MM.1S (cell line): ENCODE data around the gene CD164L2.

Source experiments
- DNase-seq: peaks from one replicate; pipeline ENCODE4 v3.0.0-alpha.2; 2015
- H2AFZ ChIP-seq: fragments of 300-600 bp; sonication (generic); 2 replicates; pipeline ENCODE4 v1.6.0; 2016; ENCODE audit warnings: antibody characterized with exemption, low read length
- H3F3A ChIP-seq: fragments of 300-600 bp; sonication (generic); 2 replicates; pipeline ENCODE4 v1.6.1; 2016; ENCODE audit warnings: mild to moderate bottlenecking, antibody characterized with exemption, low read length, moderate library complexity, mixed read lengths; ENCODE audit not compliant: insufficient read depth
- H3K27ac ChIP-seq: fragments of 300-600 bp; sonication (generic); 2 replicates; pipeline ENCODE4 v1.5.1; 2016; ENCODE audit warnings: mild to moderate bottlenecking, low read length
- H3K27me3 ChIP-seq: fragments of 300-600 bp; sonication (generic); replicated peaks from 2 replicates; pipeline ENCODE4 v1.6.0; 2016; ENCODE audit warnings: low read length; ENCODE audit not compliant: insufficient read depth
- H3K36me3 ChIP-seq: fragments of 300-600 bp; sonication (generic); replicated peaks from 2 replicates; pipeline ENCODE4 v1.6.1; 2016; ENCODE audit warnings: mild to moderate bottlenecking, low read length, mixed read lengths; ENCODE audit not compliant: insufficient read depth
- H3K4me1 ChIP-seq: fragments of 300-600 bp; sonication (generic); 2 replicates; pipeline ENCODE4 v1.6.1; 2016; ENCODE audit warnings: low read length, mixed read lengths
- H3K4me2 ChIP-seq: fragments of 300-600 bp; sonication (generic); 2 replicates; pipeline ENCODE4 v1.6.0; 2016; ENCODE audit warnings: low read depth, low read length
- H3K4me3 ChIP-seq: fragments of 300-600 bp; sonication (generic); 2 replicates; pipeline ENCODE4 v1.5.1; 2016; ENCODE audit warnings: low read length, mixed read lengths
- H3K79me2 ChIP-seq: fragments of 300-600 bp; sonication (generic); 2 replicates; pipeline ENCODE4 v1.6.1; 2016; ENCODE audit warnings: mixed run types, low read length, mixed read lengths
- H3K9ac ChIP-seq: fragments of 300-600 bp; sonication (generic); 2 replicates; pipeline ENCODE4 v1.6.1; 2016; ENCODE audit warnings: low read length, mixed read lengths
- H3K9me2 ChIP-seq: fragments of 300-600 bp; sonication (generic); replicated peaks from 2 replicates; pipeline ENCODE4 v1.6.1; 2016; ENCODE audit warnings: mild to moderate bottlenecking, low read length, mixed read lengths; ENCODE audit not compliant: insufficient read depth
- H3K9me3 ChIP-seq: fragments of 300-600 bp; sonication (generic); replicated peaks from 2 replicates; pipeline ENCODE4 v1.6.1; 2016; ENCODE audit warnings: mild to moderate bottlenecking, low read length, mixed read lengths; ENCODE audit not compliant: insufficient read depth
- H4K20me1 ChIP-seq: fragments of 300-600 bp; sonication (generic); 2 replicates; pipeline ENCODE4 v1.6.1; 2016; ENCODE audit warnings: mild to moderate bottlenecking, low read length, moderate library complexity, mixed read lengths; ENCODE audit not compliant: insufficient read depth
- EZH2 ChIP-seq: fragments of 300-600 bp; sonication (generic); optimal IDR thresholded peaks from 2 replicates; pipeline ENCODE3; 2017; ENCODE audit warnings: low read depth, mild to moderate bottlenecking, antibody characterized with exemption, low read length, mixed read lengths
- EZH2phosphoT487 ChIP-seq: fragments of 300-600 bp; sonication (generic); IDR thresholded peaks from 2 replicates; pipeline ENCODE4 v1.6.1; 2018; ENCODE audit warnings: antibody characterized with exemption, low read length
- TF ChIP-seq, protein P1 (sequence below): fragments of 300-600 bp; sonication (generic); IDR thresholded peaks from 2 replicates; pipeline ENCODE4 v1.5.1; 2016; ENCODE audit warnings: antibody characterized with exemption, low read length, mixed read lengths

CD164L2 gene

DNA sequence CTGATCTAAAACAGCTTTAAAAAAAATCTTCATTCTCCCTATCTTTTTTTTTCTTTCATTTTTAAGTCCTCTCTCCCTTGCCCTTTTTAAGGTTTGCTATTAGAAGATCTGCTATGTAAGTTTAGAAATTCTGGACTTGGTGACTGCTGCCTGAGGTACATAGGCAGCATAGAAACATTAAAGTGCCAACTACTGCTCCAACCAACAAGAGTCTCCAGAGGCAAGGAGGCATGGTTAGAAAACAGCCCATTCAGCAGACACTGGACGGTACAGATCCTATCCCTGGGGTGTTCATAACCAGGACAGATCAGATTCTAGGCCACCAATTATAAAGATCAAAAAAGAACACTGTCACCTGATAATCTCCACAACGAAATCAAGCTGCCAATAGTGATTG is 45.9 kb upstream of the CD164L2 start:
- Histone ChIP-seq H3K9ac (no peak overlapping the region), H3K27ac (no peak overlapping the region)

DNA sequence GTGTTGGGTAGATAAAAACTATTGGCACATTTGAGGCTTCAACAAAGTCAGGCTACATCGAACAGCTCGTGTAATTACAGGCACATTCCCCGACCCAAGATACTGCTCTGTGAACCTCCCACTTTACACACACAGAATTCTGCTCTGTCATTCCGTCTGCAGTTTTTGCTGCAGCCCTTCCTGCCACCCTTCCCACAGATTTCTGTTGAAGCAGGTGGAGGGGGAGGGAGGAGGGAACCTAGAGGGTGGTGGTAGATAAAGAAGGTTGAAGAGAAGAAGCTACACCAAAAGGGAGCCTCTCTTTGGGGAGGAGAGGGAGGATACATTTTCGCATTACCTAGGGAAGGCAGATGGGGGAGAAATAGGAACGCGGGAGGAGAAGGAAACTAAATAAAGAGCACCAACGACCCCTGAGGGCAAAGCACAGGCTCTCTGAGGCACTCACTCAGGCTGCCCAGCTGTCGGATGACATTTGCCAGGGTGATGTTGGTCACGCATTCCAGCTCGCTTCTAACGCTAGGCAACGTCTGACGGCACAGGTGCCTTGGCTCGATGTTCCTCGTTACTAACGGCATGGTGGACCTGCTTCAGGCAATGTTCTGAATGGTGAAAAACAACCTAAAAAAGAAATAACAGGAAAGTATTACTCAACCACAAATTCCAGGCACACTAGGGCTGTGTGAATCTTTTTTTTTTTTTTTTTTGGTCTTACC is 45.3 kb upstream of the CD164L2 start:
- Histone ChIP-seq H3K9ac (no peak overlapping the region), H3K79me2 (peaks cover 90% of the 10 kb centered on the region), H3K9me3 (no peaks in the 10 kb centered on the region), H3K4me3 (no peak overlapping the region), H3K27ac (no peak overlapping the region), H2AFZ (no peak overlapping the region), H4K20me1 (no peaks in the 10 kb centered on the region), H3K27me3 (no peaks in the 10 kb centered on the region), H3K9me2 (no peaks in the 10 kb centered on the region), H3F3A (peaks cover 21% of the 10 kb centered on the region), H3K36me3 (peaks cover 6% of the 10 kb centered on the region; the same call in 1 of the 2 replicates), H3K4me1 (peaks cover 28% of the 10 kb centered on the region), H3K4me2 (no peak overlapping the region)
- DNase-seq = no peak
- TF ChIP-seq EZH2 (no peak), EZH2phosphoT487 (no peak)
- TF ChIP-seq, protein P1, sequence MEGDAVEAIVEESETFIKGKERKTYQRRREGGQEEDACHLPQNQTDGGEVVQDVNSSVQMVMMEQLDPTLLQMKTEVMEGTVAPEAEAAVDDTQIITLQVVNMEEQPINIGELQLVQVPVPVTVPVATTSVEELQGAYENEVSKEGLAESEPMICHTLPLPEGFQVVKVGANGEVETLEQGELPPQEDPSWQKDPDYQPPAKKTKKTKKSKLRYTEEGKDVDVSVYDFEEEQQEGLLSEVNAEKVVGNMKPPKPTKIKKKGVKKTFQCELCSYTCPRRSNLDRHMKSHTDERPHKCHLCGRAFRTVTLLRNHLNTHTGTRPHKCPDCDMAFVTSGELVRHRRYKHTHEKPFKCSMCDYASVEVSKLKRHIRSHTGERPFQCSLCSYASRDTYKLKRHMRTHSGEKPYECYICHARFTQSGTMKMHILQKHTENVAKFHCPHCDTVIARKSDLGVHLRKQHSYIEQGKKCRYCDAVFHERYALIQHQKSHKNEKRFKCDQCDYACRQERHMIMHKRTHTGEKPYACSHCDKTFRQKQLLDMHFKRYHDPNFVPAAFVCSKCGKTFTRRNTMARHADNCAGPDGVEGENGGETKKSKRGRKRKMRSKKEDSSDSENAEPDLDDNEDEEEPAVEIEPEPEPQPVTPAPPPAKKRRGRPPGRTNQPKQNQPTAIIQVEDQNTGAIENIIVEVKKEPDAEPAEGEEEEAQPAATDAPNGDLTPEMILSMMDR = no peak

More for the DNA sequence above, 45.9 kb upstream of the CD164L2 start:
- Histone ChIP-seq H3K9me3 (no peaks in the 10 kb centered on the region), H3K4me2 (no peak overlapping the region), H3K4me1 (peaks cover 31% of the 10 kb centered on the region), H3K9me2 (no peaks in the 10 kb centered on the region), H3K27me3 (no peaks in the 10 kb centered on the region), H3K4me3 (no peak overlapping the region), H3K79me2 (peaks cover 90% of the 10 kb centered on the region), H4K20me1 (no peaks in the 10 kb centered on the region), H2AFZ (no peak overlapping the region), H3K36me3 (peaks cover 6% of the 10 kb centered on the region; the same call in 1 of the 2 replicates), H3F3A (peaks cover 21% of the 10 kb centered on the region)
- TF ChIP-seq, protein P1 = no peak
- DNase-seq = no peak

DNA sequence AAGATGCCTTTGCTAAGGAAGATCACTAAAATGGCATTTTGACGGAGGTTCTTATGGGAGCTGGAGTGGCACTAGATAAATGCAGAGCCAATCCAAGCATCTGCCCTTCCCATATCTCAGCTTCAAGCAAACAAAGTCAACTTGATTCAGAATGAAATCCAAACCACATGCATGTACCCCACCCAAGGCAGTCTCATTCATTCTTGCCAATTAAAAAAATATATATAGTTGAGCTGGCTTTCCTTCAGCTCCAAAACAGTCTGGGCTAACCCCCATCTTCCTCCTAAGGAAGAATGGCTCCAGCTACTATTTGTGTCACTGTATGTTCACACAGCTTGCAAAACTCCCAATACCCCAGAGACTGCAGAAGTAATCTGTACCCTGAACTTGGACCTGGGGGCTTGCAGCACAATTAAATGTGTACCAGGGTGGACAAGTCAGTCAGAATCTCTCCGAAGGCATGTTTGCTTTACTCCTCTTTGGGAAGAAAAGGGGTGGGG is 44.7 kb upstream of the CD164L2 start:
- Histone ChIP-seq H3K9ac (no peak overlapping the region), H3K4me3 (no peak overlapping the region), H2AFZ (no peak overlapping the region), H3K9me2 (no peaks in the 10 kb centered on the region), H3K4me1 (peaks cover 22% of the 10 kb centered on the region), H3K27me3 (no peaks in the 10 kb centered on the region), H3K9me3 (no peaks in the 10 kb centered on the region), H3K4me2 (no peak overlapping the region), H3K79me2 (peaks cover 87% of the 10 kb centered on the region), H3K36me3 (peaks cover 6% of the 10 kb centered on the region; the same call in 1 of the 2 replicates), H3K27ac (peak overlapping the region; percentile 12; the same call in 1 of the 2 replicates), H4K20me1 (no peaks in the 10 kb centered on the region), H3F3A (peaks cover 21% of the 10 kb centered on the region)
- TF ChIP-seq, protein P1 = no peak
- no peak for TF ChIP-seq EZH2
- TF ChIP-seq EZH2phosphoT487 = no peak
- DNase-seq = no peak
